Smooth muscle cell (in vitro differentiated cells): ENCODE results near the gene TMEM54. TPM values are rescaled to one million over a fixed set of nuclear protein-coding genes. Genes with fewer than 3 reads are reported as not detected.

Experiments used
- DNase-seq: peaks from one replicate; lab custom pipeline; 2025; ENCODE audit not compliant: unreplicated experiment; lab: John Stamatoyannopoulos, UW
- H2AFZ ChIP-seq: fragments of 200-600 bp; sonication (generic); 2 replicates; pipeline ENCODE4 v1.6.0; 2016; ENCODE audit warnings: antibody characterized with exemption, low read depth, mild to moderate bottlenecking
- H3F3A ChIP-seq: fragments of 200-600 bp; sonication (generic); 2 replicates; pipeline ENCODE4 v1.6.0; 2017; ENCODE audit warnings: antibody characterized with exemption, low read depth
- H3K27ac ChIP-seq: fragments of 200-600 bp; sonication (generic); 2 replicates; pipeline ENCODE4 v1.5.1; 2016; ENCODE audit warnings: low read depth, mild to moderate bottlenecking
- H3K27me3 ChIP-seq: fragments of 200-600 bp; sonication (generic); 2 replicates; pipeline ENCODE4 v1.6.1; 2016; ENCODE audit warnings: low read depth, mild to moderate bottlenecking
- H3K36me3 ChIP-seq: fragments of 200-600 bp; sonication (generic); 2 replicates; pipeline ENCODE4 v1.5.1; 2016; ENCODE audit warnings: low read depth
- H3K4me1 ChIP-seq: fragments of 200-600 bp; sonication (generic); 2 replicates; pipeline ENCODE4 v1.5.1; 2016; ENCODE audit warnings: low read depth
- H3K4me2 ChIP-seq: fragments of 200-600 bp; sonication (generic); 2 replicates; pipeline ENCODE4 v1.6.0; 2016; ENCODE audit warnings: mild to moderate bottlenecking
- H3K4me3 ChIP-seq: fragments of 200-600 bp; sonication (generic); 2 replicates; pipeline ENCODE4 v1.5.1; 2016; ENCODE audit warnings: mild to moderate bottlenecking
- H3K79me2 ChIP-seq: fragments of 200-600 bp; sonication (generic); 2 replicates; pipeline ENCODE4 v1.6.0; 2016; ENCODE audit warnings: low read depth, mild to moderate bottlenecking
- H3K9ac ChIP-seq: fragments of 200-600 bp; sonication (generic); 2 replicates; pipeline ENCODE4 v1.6.0; 2016; ENCODE audit warnings: low read depth
- H3K9me3 ChIP-seq: fragments of 200-600 bp; sonication (generic); replicated peaks from 2 replicates; pipeline ENCODE4 v1.5.1; 2016; ENCODE audit warnings: low read depth
- H4K20me1 ChIP-seq: fragments of 200-600 bp; sonication (generic); 2 replicates; pipeline ENCODE4 v1.6.0; 2016; ENCODE audit warnings: low read depth
- WGBS: methylation state at CpG from one replicate; pipeline ENCODE4 v1.1.7; 2016; ENCODE audit warnings: low lambda C conversion rate; 5-methylcytosine and 5-hydroxymethylcytosine counted together
- polyA plus RNA-seq: library from polyadenylated mRNA; unstranded; fragments of >200 nt; fragmentation: Nextera tagmentation; extraction: Ambion mirVana; gene quantifications from 2 replicates; pipeline ENCODE4 v1.2.1, GENCODE V29; 2016
- total RNA-seq: library from RNA; depleted of rRNA; stranded (reverse); fragments of >200 nt; gene quantifications from 2 replicates; pipeline ENCODE4 v1.2.3, GENCODE V29; 2014
- TF ChIP-seq, protein P1 (sequence below): fragments of 200-600 bp; sonication (generic); IDR thresholded peaks from 2 replicates; pipeline ENCODE4 v1.5.1; 2017; ENCODE audit warnings: borderline replicate concordance, mild to moderate bottlenecking, antibody characterized with exemption; ENCODE audit not compliant: insufficient read depth, poor library complexity, severe bottlenecking

TMEM54 gene
- total and polyA plus RNA-seq, 2 experiments from 2014 or later = 59.0 to 84.1 TPM

DNA sequence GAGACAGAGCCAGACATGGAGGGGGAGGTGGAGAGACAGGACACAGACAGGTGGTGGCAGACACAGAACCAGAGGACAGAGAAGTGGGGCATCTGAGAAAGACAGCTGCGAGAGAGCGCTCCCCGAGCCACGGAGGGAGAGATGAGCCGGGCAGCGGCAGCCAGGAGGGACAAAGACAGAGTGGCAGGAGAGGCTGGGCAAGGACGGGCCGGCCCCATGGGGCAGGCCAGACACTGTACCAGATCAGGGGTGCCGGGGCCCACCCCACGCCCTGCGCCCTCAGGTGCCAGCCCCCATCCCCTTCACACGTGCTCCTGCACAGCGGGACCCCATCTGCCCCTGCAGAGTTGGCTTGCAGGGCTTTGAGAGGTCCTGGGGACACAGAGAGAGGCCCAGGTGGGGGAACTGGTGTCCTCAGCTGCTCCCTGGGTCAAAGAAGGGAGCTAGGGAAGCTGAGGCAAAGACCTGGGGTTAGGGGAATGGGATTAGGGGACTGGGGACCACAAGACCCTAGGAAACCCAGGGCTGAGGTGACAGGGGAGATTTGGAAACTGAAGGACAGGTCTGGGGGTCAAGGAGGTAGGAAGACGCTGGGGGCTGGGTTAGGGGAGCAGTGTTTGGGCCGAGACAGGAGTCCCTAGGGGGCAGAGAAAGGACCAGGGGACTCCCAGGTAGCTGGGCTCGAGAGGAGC, 31.1 kb downstream of the TMEM54 start:
- H3F3A ChIP-seq = no peaks in the 10 kb centered on the region
- H3K27ac ChIP-seq = no peak overlapping the region
- WGBS = 52% methylated on average over 12 of the region's 16 CpGs
- H3K27me3 ChIP-seq = peaks cover 24% of the 10 kb centered on the region
- H2AFZ ChIP-seq = no peak overlapping the region
- H3K4me2 ChIP-seq = peak overlapping the region; percentile 80
- no peaks in the 10 kb centered on the region for H4K20me1 ChIP-seq
- DNase-seq = no peak
- TF ChIP-seq, protein P1, sequence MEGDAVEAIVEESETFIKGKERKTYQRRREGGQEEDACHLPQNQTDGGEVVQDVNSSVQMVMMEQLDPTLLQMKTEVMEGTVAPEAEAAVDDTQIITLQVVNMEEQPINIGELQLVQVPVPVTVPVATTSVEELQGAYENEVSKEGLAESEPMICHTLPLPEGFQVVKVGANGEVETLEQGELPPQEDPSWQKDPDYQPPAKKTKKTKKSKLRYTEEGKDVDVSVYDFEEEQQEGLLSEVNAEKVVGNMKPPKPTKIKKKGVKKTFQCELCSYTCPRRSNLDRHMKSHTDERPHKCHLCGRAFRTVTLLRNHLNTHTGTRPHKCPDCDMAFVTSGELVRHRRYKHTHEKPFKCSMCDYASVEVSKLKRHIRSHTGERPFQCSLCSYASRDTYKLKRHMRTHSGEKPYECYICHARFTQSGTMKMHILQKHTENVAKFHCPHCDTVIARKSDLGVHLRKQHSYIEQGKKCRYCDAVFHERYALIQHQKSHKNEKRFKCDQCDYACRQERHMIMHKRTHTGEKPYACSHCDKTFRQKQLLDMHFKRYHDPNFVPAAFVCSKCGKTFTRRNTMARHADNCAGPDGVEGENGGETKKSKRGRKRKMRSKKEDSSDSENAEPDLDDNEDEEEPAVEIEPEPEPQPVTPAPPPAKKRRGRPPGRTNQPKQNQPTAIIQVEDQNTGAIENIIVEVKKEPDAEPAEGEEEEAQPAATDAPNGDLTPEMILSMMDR = no peak
- peak overlapping the region; percentile 40 for H3K4me3 ChIP-seq
- no peaks in the 10 kb centered on the region for H3K79me2 ChIP-seq
- peaks cover 14% of the 10 kb centered on the region for H3K4me1 ChIP-seq
- no peaks in the 10 kb centered on the region for H3K36me3 ChIP-seq
- H3K9ac ChIP-seq = no peak overlapping the region
- H3K9me3 ChIP-seq = no peaks in the 10 kb centered on the region

DNA sequence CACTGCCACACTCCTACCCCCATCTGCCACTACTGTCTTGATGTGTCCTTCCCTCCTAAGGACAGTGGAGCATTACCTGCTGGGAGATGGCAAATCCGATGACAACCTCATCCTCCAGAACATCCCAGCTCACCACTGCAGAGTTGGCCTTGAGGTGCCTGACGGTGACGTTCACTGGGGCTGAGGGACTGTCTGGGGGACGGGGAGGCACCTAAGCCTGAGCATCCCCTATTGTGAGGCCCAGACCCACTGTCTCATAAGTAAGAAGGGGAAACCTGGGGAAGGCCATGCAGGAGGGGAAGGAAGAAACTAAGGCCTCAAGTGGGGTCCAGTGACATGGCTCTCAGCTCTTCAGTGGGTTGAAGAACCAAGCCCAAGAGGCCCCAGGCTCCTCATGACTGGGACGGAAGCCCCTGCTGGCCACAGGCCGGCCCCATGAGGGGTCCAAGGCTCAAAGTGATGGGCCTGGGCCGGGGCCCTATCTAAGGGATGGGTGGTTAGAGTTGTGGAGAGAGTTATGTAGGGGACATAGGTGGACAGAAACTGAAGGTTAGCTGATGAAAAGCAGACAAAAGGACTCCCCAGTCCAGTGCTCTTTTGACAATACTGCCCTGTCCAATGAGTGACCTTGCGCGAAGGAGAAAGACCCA, 32.3 kb downstream of the TMEM54 start:
- 91% methylated on average over 9 of the region's 9 CpGs for WGBS

DNA sequence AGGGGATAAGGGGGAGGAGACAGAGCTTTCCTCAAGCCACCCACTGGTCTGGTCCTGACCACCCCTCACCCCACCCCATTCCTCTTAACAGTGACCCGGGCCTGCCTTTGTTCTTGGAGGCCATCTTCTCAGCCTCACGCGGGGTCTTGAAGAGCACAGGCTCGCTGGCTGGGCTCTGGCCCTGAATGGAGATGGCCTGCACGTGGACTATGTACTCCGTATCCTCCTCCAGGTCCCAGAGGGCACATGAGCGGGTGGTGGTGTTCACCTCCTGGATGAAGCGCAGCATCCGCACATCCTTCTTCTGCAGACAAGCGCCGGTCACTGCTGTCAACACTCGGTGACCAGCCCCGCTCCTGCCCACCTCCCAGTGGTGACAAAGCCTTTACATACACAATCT, 33.1 kb downstream of the TMEM54 start:
- H3K79me2 ChIP-seq = no peaks in the 10 kb centered on the region
- 95% methylated on average over 13 of the region's 13 CpGs for WGBS
- H3K36me3 ChIP-seq = no peaks in the 10 kb centered on the region
- no peaks in the 10 kb centered on the region for H3K9me3 ChIP-seq
- H3K9ac ChIP-seq = no peak overlapping the region
- H3K4me3 ChIP-seq = no peak overlapping the region
- TF ChIP-seq, protein P1 = no peak
- no peaks in the 10 kb centered on the region for H4K20me1 ChIP-seq
- H3K27me3 ChIP-seq = peaks cover 24% of the 10 kb centered on the region
- peaks cover 14% of the 10 kb centered on the region for H3K4me1 ChIP-seq
- H3K27ac ChIP-seq = no peak overlapping the region
- no peaks in the 10 kb centered on the region for H3F3A ChIP-seq
- no peak overlapping the region for H3K4me2 ChIP-seq
- no peak overlapping the region for H2AFZ ChIP-seq
- DNase-seq = no peak

More for the DNA sequence above, 32.3 kb downstream of the TMEM54 start:
- H3K9me3 ChIP-seq = no peaks in the 10 kb centered on the region
- peaks cover 24% of the 10 kb centered on the region for H3K27me3 ChIP-seq
- no peaks in the 10 kb centered on the region for H3K79me2 ChIP-seq
- TF ChIP-seq, protein P1 = no peak
- no peaks in the 10 kb centered on the region for H3F3A ChIP-seq
- H3K4me1 ChIP-seq = peaks cover 14% of the 10 kb centered on the region
- no peak overlapping the region for H3K4me2 ChIP-seq
- no peak overlapping the region for H3K4me3 ChIP-seq
- H4K20me1 ChIP-seq = no peaks in the 10 kb centered on the region
- H3K36me3 ChIP-seq = no peaks in the 10 kb centered on the region
- no peak overlapping the region for H3K9ac ChIP-seq
- no peak for DNase-seq
- H2AFZ ChIP-seq = no peak overlapping the region
- no peak overlapping the region for H3K27ac ChIP-seq

DNA sequence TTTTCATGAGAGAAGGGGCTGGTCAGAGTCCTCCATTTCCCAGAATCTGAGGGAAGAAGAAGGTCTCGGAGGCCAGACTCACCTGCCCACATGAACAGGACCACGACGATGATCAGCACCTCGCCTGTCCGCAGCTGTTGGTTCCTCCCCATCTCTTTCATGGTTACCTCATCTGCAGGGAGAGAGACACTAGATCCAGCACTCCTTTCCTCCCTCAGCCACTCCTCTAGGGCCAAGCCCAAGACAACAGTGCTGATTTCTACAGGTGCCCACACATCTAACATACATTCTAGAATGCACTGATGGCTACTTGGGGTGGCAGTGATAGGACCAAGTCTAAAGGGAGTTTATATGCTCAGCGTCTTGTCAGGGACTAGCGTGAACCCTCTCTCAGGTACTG, 33.5 kb downstream of the TMEM54 start:
- Histone ChIP-seq H3K9me3 (no peaks in the 10 kb centered on the region), H4K20me1 (no peaks in the 10 kb centered on the region), H3K9ac (no peak overlapping the region), H3K27ac (no peak overlapping the region), H3K27me3 (peaks cover 24% of the 10 kb centered on the region), H3K79me2 (no peaks in the 10 kb centered on the region), H3F3A (no peaks in the 10 kb centered on the region), H3K4me1 (peaks cover 14% of the 10 kb centered on the region), H3K36me3 (no peaks in the 10 kb centered on the region), H2AFZ (no peak overlapping the region), H3K4me2 (no peak overlapping the region), H3K4me3 (no peak overlapping the region)
- WGBS = 94% methylated on average over 7 of the region's 7 CpGs
- TF ChIP-seq, protein P1 = no peak
- no peak for DNase-seq
